ENCODE measurements around the gene ATP5PB.

- TF ChIP-seq, protein P1, sequence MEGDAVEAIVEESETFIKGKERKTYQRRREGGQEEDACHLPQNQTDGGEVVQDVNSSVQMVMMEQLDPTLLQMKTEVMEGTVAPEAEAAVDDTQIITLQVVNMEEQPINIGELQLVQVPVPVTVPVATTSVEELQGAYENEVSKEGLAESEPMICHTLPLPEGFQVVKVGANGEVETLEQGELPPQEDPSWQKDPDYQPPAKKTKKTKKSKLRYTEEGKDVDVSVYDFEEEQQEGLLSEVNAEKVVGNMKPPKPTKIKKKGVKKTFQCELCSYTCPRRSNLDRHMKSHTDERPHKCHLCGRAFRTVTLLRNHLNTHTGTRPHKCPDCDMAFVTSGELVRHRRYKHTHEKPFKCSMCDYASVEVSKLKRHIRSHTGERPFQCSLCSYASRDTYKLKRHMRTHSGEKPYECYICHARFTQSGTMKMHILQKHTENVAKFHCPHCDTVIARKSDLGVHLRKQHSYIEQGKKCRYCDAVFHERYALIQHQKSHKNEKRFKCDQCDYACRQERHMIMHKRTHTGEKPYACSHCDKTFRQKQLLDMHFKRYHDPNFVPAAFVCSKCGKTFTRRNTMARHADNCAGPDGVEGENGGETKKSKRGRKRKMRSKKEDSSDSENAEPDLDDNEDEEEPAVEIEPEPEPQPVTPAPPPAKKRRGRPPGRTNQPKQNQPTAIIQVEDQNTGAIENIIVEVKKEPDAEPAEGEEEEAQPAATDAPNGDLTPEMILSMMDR (IDR thresholded peaks at IDR 0.05) = no peak
- no peak for TF ChIP-seq POLR2A (IDR thresholded peaks at IDR 0.05)
- no peak for TF ChIP-seq EP300 (IDR thresholded peaks at IDR 0.05)
Measured at GRCh38 chr1:111504097-111504496, 54.8 kb downstream of the ATP5PB start.
